GM23338 (cell line): Measurements from ENCODE around the gene CDKN1C.

ENCODE experiments used
- EZH2 ChIP-seq: fragments of 200-600 bp; sonication (generic); IDR thresholded peaks from one replicate; pipeline ENCODE4 v1.8.0; 2017; ENCODE audit warnings: antibody characterized with exemption, mild to moderate bottlenecking, low read depth; ENCODE audit not compliant: unreplicated experiment
- EZH2phosphoT487 ChIP-seq: fragments of 200-600 bp; sonication (generic); IDR thresholded peaks from one replicate; pipeline ENCODE4 v1.8.1; 2018; ENCODE audit warnings: antibody characterized with exemption; ENCODE audit not compliant: unreplicated experiment
- JUNB ChIP-seq: IDR thresholded peaks from one replicate; pipeline ENCODE4 v1.6.1; 2016; ENCODE audit warnings: antibody characterized with exemption; ENCODE audit not compliant: unreplicated experiment
- POLR2AphosphoS5 ChIP-seq: IDR thresholded peaks from 2 replicates; pipeline ENCODE4 v1.6.1; 2016; ENCODE audit warnings: antibody characterized with exemption, low read depth
- TF ChIP-seq, protein P1 (sequence below), 2 experiments: fragments of 200-600 bp in 1 of 2; sonication (generic) in 1 of 2; conservative IDR thresholded peaks; 2 replicates each; pipeline versions ENCODE4 v1.5.1 to v1.6.1; 2016 to 2017; ENCODE audit warnings: antibody characterized with exemption in 2 of 2, low read depth in 2 of 2, mild to moderate bottlenecking in 2 of 2, moderate library complexity in 1 of 2
- TF ChIP-seq, protein P2 (sequence below): IDR thresholded peaks from one replicate; pipeline ENCODE4 v1.6.1; 2018; ENCODE audit warnings: antibody characterized with exemption; ENCODE audit not compliant: unreplicated experiment
- TF ChIP-seq, protein P3 (sequence below): IDR thresholded peaks from 2 replicates; pipeline ENCODE4 v1.6.1; 2016; ENCODE audit warnings: antibody characterized with exemption

DNA sequence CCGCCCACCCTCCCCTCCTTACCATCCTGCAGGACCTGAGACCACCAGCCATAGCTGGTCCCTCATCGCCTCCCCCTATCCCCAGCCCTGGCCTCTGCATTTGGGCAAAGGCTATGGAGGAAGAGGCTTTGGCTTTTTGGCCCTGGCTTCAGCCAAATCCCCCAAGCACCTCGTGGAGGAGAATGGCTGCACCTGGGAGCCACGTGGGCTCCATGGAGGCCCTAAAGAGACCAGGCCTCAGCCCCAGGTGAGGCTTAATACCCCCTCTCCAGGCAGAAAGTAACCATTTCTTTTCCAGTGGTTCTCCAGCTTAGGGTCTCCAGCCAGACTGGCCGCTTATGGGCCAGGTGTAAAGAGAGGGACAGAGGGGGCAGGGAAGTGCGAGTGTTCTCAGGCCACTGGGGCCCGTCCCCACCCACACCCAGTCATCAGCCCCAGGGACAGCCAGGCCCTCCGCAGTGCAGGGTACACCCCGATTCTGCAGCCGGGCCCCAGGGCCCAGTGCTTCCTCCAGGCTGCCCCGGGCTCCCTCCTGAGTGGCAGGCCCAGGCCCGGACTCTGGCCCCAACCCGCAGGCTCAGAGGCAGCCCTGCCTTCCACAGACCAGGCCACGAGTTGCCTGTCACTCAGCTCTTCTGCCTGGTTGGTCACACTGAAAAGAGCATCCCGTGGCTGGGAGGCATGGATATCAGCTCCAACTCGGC lies 26.4 kb downstream of the CDKN1C start:
- TF ChIP-seq, protein P1, sequence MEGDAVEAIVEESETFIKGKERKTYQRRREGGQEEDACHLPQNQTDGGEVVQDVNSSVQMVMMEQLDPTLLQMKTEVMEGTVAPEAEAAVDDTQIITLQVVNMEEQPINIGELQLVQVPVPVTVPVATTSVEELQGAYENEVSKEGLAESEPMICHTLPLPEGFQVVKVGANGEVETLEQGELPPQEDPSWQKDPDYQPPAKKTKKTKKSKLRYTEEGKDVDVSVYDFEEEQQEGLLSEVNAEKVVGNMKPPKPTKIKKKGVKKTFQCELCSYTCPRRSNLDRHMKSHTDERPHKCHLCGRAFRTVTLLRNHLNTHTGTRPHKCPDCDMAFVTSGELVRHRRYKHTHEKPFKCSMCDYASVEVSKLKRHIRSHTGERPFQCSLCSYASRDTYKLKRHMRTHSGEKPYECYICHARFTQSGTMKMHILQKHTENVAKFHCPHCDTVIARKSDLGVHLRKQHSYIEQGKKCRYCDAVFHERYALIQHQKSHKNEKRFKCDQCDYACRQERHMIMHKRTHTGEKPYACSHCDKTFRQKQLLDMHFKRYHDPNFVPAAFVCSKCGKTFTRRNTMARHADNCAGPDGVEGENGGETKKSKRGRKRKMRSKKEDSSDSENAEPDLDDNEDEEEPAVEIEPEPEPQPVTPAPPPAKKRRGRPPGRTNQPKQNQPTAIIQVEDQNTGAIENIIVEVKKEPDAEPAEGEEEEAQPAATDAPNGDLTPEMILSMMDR (conservative IDR thresholded peaks at IDR 0.05; ENCODE audit: low read depth in 2 of 2) = no peak
- TF ChIP-seq EZH2phosphoT487 (no peak), EZH2 (no peak), POLR2AphosphoS5 (no peak), JUNB (no peak)
- TF ChIP-seq, protein P2, sequence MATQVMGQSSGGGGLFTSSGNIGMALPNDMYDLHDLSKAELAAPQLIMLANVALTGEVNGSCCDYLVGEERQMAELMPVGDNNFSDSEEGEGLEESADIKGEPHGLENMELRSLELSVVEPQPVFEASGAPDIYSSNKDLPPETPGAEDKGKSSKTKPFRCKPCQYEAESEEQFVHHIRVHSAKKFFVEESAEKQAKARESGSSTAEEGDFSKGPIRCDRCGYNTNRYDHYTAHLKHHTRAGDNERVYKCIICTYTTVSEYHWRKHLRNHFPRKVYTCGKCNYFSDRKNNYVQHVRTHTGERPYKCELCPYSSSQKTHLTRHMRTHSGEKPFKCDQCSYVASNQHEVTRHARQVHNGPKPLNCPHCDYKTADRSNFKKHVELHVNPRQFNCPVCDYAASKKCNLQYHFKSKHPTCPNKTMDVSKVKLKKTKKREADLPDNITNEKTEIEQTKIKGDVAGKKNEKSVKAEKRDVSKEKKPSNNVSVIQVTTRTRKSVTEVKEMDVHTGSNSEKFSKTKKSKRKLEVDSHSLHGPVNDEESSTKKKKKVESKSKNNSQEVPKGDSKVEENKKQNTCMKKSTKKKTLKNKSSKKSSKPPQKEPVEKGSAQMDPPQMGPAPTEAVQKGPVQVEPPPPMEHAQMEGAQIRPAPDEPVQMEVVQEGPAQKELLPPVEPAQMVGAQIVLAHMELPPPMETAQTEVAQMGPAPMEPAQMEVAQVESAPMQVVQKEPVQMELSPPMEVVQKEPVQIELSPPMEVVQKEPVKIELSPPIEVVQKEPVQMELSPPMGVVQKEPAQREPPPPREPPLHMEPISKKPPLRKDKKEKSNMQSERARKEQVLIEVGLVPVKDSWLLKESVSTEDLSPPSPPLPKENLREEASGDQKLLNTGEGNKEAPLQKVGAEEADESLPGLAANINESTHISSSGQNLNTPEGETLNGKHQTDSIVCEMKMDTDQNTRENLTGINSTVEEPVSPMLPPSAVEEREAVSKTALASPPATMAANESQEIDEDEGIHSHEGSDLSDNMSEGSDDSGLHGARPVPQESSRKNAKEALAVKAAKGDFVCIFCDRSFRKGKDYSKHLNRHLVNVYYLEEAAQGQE = no peak
- TF ChIP-seq, protein P3, sequence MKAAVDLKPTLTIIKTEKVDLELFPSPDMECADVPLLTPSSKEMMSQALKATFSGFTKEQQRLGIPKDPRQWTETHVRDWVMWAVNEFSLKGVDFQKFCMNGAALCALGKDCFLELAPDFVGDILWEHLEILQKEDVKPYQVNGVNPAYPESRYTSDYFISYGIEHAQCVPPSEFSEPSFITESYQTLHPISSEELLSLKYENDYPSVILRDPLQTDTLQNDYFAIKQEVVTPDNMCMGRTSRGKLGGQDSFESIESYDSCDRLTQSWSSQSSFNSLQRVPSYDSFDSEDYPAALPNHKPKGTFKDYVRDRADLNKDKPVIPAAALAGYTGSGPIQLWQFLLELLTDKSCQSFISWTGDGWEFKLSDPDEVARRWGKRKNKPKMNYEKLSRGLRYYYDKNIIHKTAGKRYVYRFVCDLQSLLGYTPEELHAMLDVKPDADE = no peak
